Transverse colon (tissue), 4 donors: ENCODE data around the gene SLC9A4.

Source experiments
- POLR2AphosphoS5 ChIP-seq, 3 donors: sonication (generic); formaldehyde crosslinking; IDR thresholded peaks; one replicate each; pipeline ENCODE4 v1.6.1; 2016; ENCODE audit warnings: antibody characterized with exemption in 3 of 3
- TF ChIP-seq, protein P1 (sequence below), 5 experiments: fragments of 200-600 bp in 3 of 5; fragments of 450-650 bp in 2 of 5; sonication (generic) in 3 of 5; IDR thresholded peaks; 1 replicate in 2 of 5; 2 replicates in 3 of 5; pipeline ENCODE4 v1.5.1; 2016 to 2017; ENCODE audit warnings: antibody characterized with exemption in 5 of 5, inconsistent platforms in 3 of 5, mild to moderate bottlenecking in 2 of 5, moderate library complexity in 1 of 5

DNA sequence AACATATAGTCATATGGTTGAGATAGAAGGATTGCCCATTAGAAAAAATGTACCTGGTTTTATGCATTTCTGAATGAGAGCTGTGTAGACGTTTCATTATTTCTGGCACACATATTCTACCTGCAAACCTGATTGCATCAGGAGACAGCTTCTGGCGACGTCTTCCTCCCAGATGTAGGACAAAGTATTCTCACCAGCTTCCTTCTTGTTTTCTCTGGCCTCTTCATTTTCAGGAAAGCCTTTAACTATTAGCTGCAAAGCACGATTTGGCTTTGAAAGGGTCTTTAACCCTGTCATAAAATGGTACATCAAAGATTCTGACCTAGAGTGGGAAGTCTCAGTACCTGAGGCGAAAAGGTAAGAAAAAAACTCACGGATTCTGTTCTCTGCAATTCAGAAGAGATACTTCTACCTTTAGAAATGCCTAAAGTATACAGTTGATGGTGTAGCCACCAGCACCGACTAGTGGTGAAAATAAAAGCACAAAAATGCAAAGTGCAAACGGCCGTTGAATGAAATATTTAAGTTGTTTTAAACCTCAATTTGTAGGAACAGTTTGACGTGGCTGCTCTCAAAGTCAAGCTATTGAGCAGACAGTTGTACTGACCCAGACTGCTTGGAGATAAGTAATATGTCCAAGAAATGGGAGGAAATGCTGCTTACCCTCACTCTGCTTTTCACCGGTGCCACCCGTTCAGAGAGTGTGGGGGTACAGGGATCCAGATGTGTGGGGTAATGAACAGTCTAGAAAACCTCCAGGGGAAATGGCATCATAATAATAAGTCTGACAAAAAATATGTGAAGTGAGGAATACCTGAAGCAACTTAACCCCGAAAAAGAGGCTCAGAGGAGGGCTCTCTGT, 29.8 kb upstream of the SLC9A4 start:
- TF ChIP-seq POLR2AphosphoS5 (IDR thresholded peaks at IDR 0.05) = no peak
- TF ChIP-seq, protein P1, sequence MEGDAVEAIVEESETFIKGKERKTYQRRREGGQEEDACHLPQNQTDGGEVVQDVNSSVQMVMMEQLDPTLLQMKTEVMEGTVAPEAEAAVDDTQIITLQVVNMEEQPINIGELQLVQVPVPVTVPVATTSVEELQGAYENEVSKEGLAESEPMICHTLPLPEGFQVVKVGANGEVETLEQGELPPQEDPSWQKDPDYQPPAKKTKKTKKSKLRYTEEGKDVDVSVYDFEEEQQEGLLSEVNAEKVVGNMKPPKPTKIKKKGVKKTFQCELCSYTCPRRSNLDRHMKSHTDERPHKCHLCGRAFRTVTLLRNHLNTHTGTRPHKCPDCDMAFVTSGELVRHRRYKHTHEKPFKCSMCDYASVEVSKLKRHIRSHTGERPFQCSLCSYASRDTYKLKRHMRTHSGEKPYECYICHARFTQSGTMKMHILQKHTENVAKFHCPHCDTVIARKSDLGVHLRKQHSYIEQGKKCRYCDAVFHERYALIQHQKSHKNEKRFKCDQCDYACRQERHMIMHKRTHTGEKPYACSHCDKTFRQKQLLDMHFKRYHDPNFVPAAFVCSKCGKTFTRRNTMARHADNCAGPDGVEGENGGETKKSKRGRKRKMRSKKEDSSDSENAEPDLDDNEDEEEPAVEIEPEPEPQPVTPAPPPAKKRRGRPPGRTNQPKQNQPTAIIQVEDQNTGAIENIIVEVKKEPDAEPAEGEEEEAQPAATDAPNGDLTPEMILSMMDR (IDR thresholded peaks at IDR 0.05) = peak; percentile 59 to 75 (median 69)
